Left cardiac atrium (tissue), 4 donors: ENCODE measurements around the gene MED12L. TPM values are rescaled to one million over a fixed set of nuclear protein-coding genes. Genes with fewer than 3 reads are reported as not detected.

Experiments used
- ATAC-seq, 2 donors: fragments of 200-7000 bp; cut with Tn5 transposase; one replicate each; pipeline ENCODE4 v1.9.1; 2020; ENCODE audit warnings: mild to moderate bottlenecking in 2 of 2, moderate library complexity in 2 of 2
- DNase-seq: peaks from one replicate; pipeline ENCODE4 v3.0.0-alpha.2; 2020
- intact Hi-C, 2 donors: fragments of 100-400 bp; cut with DNase I; formaldehyde crosslinking; loops; one replicate each; pipeline versions ENCODE4 v1.14.1 to v1.15.1; 2022 to 2023
- total RNA-seq, 2 donors: library from RNA; stranded (reverse); fragmentation: NEBNext Ultra II Directional; extraction: Animal tissue kit (Norgen Biotek cat#: 25700); gene quantifications; one replicate each; pipeline ENCODE4 v1.2.1, GENCODE V29; 2021
- donor health status: DM: no; HTN: yes; CAD: no.
- donor health status: DM: no; HTN: yes; CAD: no; lungs with severe emphysema.
- donor health status: DM: yes; HTN: yes; CAD: no.
- donor health status: Dilated cardiomyopathy.

The MED12L gene
- total RNA-seq, 2 donors from 2014 or later: 0.44 to 0.50 TPM

- DNase-seq (no peak), ATAC-seq (peak; percentile 79 to 83)
- intact Hi-C loops: loop anchor here (2.0 to 5.0 kb wide), 4 partner anchors 397 to 479 kb away; no protein-coding TSS in a partner anchor
Measured at GRCh38 chr3:151439652-151440125, 354.2 kb downstream of the MED12L start.

- ATAC-seq: no peak
- intact Hi-C loops: loop anchor here in 1 of 2 donors (5.0 kb wide), 1 partner anchor 401 kb away; no protein-coding TSS in a partner anchor
- no peak for DNase-seq
Measured at GRCh38 chr3:151440940-151441339, 355.5 kb downstream of the MED12L start.

DNA sequence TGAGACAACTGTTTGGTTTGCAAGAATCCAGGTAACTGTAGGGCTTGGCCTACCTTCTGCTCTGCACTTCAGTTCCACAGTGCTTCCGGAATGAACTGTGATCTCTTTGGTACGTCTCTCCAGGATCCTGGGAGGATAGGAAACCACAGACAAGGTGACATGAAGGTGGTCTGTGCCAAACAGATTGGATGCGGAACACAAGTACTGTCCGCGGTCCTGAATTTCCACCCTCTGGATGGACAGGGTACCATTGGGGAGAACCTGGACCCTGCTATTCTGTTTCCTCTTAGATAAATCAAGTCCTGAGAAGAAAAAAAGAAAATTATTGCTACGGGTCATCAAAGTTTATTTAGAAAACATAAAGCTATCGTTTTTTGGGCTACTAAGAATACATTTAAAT, 358.1 kb downstream of the MED12L start:
- intact Hi-C loops: loop anchor here in 1 of 2 donors (5.0 kb wide), 1 partner anchor 399 kb away; no protein-coding TSS in a partner anchor
- no peak for ATAC-seq
- no peak for DNase-seq

- peak; percentile 38 for DNase-seq
- ATAC-seq: peak; percentile 72 to 80
- intact Hi-C loops: no loop called here
Measured at GRCh38 chr3:151445273-151446001, 360.0 kb downstream of the MED12L start.

GRCh38 chr3:151446002-151446340, 360.5 kb downstream of the MED12L start:
- ATAC-seq: no peak
- no peak for DNase-seq
- intact Hi-C loops: no loop called here

- no peak for DNase-seq
- intact Hi-C loops: no loop called here
- ATAC-seq: no peak
Measured at GRCh38 chr3:151452368-151452767, 366.9 kb downstream of the MED12L start.

DNA sequence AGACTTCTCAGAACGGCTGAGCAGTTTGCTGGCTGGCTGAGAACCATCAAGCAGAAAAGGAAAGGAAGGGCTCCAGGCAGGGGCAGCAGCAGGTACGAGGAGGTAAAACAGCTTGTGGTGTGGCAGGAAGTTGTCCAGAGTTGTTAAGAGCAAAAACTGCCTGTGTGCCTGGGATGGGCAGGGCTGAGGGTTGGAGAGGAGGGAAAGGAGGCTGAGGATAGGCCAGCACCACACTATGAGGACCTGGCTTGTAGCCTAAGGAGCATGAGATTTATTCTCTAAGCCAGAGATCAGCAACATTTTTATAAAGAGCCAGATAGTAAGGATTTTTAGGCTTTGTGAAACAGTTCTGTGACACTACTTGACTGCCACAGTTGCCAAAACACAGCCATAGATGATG, 367.4 kb downstream of the MED12L start:
- DNase-seq: no peak
- ATAC-seq: no peak
- intact Hi-C loops: no loop called here

DNA sequence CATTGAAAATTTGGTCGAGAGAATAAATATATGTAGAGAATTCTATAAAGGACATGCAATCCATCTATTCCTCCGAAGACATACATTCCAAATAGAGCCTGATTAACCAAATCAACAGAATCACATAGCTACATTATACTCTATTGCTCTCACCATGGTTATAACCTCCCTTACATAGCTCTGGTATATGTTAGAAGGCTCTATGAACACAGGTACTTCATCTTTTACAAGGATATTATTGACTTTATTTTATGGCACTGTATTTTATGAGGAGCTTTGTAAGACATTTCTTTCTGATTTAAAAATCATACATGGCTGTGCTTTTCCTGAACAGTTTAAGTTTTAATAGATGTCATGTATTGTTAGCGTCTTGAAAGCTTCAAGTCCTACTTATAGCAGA, 370.6 kb downstream of the MED12L start:
- DNase-seq: no peak
- intact Hi-C loops: no loop called here
- ATAC-seq: no peak

- intact Hi-C loops: no loop called here
- no peak for DNase-seq
Measured at GRCh38 chr3:151459358-151459757, 373.9 kb downstream of the MED12L start.

GRCh38 chr3:151460228-151460627, 374.8 kb downstream of the MED12L start:
- peak in 1 of 2 donors; percentile 23 for ATAC-seq
- DNase-seq: no peak
- intact Hi-C loops: no loop called here

More at GRCh38 chr3:151459358-151459757, 373.9 kb downstream of the MED12L start:
- ATAC-seq: peak; percentile 44 to 58

DNA sequence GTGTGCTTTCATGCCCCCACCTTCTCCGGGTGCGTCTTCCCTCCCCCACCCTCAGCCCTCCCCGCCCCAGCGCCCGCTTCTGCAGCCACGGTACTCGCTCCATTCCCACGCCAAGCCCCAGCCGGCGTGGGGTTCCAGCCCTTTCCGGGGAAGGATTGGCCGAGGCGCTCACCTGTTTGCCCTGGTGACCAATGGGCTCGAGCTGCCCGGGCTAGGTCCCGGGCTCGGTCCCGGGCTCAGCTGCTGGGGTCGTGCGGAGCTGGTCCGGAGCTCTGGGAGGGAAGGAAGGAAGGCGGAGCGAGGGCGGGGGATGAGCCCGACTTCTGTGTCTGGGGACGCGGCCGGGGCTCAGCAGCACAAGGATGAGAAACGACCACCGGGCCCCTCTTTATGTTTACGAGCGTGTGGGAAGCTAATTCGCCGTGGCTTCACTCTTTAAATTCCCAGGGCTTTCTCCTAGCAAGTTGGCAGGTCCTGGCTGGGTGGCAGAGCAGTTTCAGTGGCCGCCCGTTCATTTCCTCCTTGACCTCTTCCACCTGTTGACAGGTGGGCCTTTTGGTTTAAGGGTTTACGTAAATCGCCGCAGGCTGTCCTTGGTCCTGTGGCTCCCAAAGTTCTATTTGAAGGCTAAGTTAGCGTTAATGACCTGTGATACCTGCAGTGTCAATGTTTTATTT, 375.4 kb downstream of the MED12L start, which contains the start of gene IGSF10:
TSS of gene IGSF10 (minus strand) at position 288 of the 677 bp plus-strand sequence. CDS start 2,352 bp downstream, outside the sequence.
- peak; percentile 57 to 74 for ATAC-seq
- intact Hi-C loops: no loop called here
- peak; percentile 41 for DNase-seq

- intact Hi-C loops: no loop called here
- DNase-seq (no peak), ATAC-seq (no peak)
Measured at GRCh38 chr3:151462278-151462780, 376.9 kb downstream of the MED12L start.

DNA sequence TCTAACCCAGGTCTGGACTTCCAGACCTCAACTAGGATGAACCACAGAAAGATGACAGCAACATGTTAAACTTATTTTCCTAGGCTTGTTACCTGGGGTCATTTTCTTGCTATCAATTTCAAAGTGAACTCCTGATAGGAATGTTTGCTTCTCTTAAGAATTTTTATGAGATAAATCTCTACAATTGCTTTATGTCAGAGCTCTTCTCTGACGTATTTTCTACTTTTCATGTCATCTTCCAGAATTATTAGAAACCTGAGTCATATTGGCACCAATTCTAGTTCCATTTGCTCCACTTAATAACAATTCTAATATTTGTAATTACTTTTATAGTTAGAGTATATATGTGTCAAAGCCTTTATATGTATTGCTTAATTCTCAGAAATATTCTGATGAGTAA, 377.5 kb downstream of the MED12L start:
- intact Hi-C loops: no loop called here
- DNase-seq (no peak), ATAC-seq (no peak)

DNA sequence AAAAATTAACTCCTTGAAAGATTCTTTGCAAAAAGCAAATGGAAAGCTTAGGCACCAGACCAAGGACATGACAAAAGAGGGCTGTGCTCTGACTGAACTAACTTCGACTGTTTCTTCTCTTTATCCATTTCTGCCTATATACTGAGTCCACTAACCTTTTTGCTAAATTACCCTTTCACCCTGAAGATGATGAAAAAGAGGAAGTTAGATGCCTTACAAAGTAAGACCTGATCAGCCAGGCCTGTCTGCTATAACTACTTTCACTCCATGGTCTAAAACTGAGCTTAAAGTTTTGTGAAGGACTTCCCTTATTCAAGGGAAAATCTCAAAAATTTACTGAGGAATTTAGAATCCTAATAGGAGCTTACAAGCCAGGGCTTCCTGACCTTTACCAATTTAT, 381.6 kb downstream of the MED12L start:
- intact Hi-C loops: no loop called here
- no peak for DNase-seq
- no peak for ATAC-seq

DNA sequence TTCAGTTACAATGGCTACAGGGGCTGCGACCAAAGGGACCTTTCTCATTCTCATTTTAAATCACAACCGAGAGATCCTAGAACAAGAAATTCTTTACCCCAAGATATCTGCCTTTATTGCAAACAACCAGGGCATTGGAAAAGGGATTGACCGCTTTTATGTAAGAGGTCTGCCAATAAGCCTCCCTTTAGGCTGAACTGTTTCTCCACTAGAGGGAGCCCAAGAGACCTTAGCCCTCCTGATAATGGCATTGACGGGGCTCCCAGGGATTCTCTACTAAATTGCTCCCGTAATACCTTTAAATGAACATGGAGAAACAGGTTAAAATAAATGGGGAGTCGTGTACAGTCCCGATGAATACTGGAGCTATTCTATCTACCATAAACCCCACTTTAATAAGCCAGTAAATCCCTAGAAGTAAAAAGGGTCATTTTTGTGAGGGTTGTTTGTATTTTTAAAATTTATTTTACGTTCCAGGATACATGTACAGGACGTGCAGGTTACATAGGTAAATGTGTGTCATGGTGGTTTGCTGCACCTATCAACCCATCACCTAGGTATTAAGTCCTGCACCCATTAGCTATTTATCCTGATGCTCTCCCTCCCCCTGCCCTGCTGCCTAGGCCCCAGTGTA, 382.9 kb downstream of the MED12L start:
- ATAC-seq: peak; percentile 60 to 76
- no peak for DNase-seq
- intact Hi-C loops: no loop called here

DNA sequence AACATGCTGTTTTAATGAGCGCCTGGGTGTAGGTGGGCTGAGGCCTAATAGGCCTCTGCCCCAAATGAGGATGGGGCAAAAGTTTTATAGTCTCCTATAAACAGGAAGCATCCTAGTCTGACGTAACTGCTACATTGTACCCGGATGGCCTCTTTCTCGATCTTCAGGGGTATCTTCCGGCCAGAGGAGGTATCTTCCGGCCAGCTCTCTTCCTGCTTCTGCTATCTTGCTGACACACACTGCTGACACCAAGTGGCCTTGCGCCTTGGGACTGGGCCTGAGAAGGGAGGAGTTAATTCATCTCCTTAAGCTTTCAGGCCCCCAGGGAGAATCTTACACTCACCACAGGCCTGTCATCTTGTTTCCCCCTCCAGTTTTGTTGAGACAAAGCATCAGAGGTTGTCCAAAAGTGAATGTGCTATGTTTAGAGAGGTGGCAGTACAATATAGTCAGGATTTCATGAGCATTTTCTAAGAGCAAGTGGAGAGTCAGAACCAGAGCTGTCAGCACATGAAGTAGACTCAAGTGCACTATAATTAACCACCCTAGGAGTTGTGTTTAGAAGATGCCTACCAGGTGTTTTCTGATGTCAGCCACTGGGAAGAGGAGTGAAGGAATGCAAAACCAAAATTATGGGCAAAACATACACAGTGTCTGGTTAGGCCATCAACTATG, 391.0 kb downstream of the MED12L start:
- ATAC-seq (peak in 1 of 2 donors; percentile 36), DNase-seq (no peak)
- intact Hi-C loops: no loop called here

DNA sequence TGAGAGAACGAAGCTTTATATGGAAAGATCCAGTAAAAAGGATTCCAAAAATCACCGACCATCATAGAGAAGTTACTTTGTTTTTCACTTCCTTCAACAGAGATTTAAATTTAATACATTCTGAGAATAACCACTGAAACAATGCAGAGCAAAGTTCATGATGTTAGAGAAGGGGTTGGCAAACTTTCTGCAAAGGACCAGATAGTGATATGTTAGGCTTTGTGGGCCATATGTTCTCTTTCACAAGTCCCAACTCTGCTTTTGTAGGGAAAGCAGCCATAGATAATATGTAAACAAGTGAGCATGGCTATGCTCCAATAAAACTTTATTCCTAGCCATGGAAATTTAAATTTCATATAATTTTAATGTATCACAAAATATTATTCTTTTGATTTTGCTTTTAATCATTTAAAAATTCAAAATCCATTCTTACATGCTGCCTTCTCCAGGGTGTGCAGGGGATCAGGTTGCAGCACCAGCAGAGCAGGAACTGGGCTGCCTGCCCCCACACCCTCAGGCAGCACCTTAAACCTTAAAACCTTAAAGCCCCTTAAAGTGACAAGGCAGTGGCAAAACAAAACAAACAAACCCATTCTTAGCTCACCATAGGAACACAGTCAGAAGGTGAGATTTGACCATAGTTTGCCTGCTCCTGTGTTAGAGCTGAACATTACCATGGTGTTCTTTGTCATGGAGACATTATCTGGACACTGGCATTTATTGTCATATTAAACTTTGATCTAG, 392.3 kb downstream of the MED12L start:
- intact Hi-C loops: no loop called here
- no peak for DNase-seq
- ATAC-seq: no peak

GRCh38 chr3:151478335-151478697, 392.9 kb downstream of the MED12L start:
- no peak for DNase-seq
- peak in 1 of 2 donors; percentile 74 for ATAC-seq
- intact Hi-C loops: no loop called here

DNA sequence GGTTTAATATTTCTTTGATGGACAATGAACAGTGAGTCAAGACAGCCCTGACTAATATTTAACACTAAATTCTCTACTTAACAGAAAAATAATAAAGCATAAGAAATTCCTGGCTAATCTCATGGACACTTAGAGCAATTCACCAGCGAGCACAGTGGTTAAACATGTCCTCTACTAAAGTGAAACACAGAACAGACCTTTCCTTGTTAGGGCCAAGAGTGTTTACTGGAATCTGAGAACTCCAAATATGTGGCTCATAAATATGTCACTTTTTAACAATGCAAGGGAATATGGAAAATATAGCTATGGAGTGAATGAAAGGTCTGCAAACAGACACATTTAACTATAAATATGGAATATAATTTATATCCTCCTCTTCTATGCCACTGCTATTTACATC, 394.0 kb downstream of the MED12L start:
- intact Hi-C loops: no loop called here
- DNase-seq (no peak), ATAC-seq (no peak)
